Left hindlimb (tissue), 1 donor: ENCODE results near the gene B3GLCT.
"Not testable (repeated sequence)": the region's sequence is repeated elsewhere in the genome, so short reads cannot be mapped to it uniquely, and the experiment has no call there.

ENCODE experiments used
- DNase-seq: peaks from one replicate; pipeline ENCODE4 v3.0.0-alpha.2; 2018

Gene B3GLCT

GRCh38 chr13:31184981-31185645 is 14.7 kb upstream of the B3GLCT start:
- DNase-seq, result no peak

DNA sequence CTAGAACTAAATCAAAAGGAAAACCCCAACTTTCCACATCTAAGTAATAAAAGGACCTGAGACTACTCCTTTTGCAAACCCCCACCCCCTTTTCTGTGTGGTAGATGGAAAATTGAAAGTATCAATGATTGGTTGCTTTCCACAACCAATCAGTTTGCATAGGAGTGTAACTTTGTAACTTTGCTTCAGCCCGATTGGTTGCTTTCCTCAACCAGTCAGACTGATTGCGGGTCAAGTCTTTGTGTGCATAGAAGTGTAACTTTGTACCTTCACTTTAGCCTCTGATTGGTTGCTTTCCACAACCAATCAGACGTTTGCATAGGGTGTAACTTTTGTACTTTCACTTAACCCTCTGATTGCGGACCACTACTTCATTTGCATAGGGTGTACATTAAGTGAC is 8.0 kb upstream of the B3GLCT start:
- no peak for DNase-seq

GRCh38 chr13:31192306-31192705 is 7.5 kb upstream of the B3GLCT start:
- DNase-seq, result no peak

GRCh38 chr13:31195616-31196015 is 4.2 kb upstream of the B3GLCT start:
- no peak for DNase-seq

DNA sequence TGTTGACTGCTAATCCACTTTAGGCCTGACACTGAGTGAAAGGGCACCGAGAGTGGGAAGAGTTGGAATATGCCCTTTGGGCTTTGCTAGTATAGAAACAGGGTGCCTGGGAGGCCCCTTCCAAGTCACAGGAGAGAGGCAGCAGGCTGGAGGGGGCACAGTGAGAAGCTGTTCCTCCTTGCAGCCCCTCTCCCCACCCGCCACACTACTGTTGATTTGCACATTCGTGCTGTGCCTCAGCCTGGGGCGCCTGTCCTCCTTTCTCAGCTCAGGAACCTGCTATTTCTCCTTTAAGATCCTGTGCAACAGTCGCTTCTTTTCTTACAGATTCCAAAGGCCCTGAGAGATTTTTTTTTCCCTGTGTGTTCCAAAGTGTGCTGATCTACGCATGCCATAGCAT is 2.8 kb upstream of the B3GLCT start:
- DNase-seq, result no peak

GRCh38 chr13:31198519-31198918 is 1.3 kb upstream of the B3GLCT start:
- DNase-seq, result no peak

DNA sequence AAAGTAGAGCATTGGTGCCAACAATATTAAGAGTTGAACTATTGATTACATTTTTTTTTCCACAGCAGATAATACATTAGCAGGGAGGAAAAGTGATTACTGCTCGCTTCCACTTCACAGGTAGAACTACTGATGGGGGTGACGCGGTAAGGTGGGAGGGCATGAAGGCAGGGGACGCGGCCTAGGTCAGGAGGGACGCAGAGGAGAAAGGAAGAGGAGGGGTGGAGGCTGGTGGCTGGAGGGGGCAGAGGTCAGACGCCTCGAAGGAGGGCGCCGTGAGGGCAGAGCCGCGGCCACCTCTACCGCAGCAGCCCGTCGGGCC is 287 bp upstream of the B3GLCT start:
- DNase-seq, result no peak

- no peak for DNase-seq
Measured at GRCh38 chr13:31200637-31200971, 829 bp downstream of the B3GLCT start.

DNA sequence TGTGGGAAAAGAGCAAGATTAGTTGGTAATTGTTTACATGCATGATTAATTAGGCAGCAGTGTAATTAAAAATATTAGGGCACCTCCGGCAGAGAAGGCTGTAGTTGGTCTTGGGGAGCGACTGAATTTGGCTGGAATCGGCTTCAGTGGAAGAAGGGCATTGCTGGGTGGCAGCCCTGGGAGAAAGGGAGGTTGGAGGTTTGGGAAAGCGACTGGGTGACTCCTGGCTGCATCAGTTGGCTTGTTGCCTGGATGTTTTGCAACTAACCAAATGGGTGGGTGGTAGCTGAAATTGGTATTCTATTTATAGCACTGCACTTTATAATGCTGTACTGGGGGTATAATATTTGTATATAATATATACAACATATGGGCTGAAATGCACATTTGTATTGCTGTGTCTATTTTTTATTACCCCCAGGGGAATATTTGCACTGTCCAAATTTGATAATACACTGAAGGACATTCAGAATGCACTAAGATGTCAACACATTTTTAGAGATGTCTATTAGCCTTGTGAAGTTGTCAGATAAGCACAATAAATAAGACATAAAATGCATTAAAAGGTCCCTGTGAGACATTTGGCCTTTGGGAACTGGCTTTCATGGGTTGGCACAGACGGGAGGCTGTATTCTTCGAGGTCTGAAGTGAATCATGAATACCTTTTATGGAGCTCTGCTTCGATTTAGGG is 1.7 kb downstream of the B3GLCT start:
- no peak for DNase-seq

GRCh38 chr13:31204592-31204991 is 4.8 kb downstream of the B3GLCT start:
- DNase-seq, result no peak

- peak; percentile 53 for DNase-seq
Measured at GRCh38 chr13:31207661-31208552, 8.1 kb downstream of the B3GLCT start.

DNA sequence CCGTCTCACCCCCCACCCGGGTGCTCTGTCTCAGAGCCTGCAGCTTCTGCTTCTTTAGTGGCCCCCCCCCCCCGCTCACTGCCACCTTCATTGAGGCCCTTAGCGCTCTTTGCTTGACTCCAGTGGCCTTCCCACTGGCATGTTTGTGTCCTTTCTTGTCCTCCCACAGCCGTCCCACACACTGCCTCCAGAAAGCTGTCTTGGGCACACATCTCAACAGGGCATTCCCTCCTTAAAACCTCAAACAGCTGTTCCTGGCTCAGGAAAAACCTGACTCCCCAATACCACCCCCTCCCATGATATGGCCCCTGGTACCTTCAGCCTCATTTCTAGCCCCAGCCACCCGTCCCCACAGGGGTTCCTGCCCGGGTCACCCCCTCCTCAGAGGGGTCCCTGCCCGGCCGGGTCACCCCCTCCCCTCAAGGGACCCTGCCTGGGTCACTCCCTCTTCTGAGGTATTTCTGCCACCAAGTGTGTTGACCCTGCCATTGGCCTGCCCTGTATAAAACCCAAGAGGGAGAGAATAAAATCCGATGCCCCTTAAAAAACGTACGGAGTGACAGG is 8.9 kb downstream of the B3GLCT start:
- DNase-seq, result no peak

DNA sequence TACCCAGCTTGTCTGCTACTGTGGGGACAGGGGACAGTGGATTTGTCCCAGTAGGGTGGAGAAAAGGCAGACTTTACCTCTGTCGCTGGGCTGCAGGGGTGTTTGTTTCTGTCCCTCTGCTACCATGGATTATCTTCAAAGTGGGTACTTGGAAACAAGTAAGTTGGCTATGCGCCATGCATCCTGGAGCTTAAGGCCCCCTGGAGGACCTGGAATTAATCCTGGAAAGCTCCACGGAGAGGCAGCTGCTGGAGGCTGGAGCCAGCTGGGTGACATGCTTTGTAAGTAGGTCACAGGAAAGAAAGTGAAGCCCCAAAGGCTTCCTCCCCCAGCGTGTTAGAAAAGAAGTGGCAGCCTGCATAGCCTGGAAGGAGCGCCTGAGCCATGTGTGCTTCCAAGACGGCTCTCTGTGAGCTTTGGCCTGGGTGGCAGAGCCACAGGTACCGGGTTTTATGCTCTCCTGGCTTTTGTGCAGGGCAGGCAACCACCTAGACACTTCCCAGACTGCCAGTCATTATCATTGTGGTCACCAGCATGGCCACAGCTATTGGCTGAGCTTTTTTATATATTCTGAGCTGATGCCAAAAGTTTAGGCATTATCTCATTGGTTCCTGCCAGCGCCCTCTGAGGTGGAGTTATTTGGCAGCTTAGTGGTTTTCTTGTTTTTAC is 9.5 kb downstream of the B3GLCT start:
- DNase-seq, result peak; percentile 79

DNA sequence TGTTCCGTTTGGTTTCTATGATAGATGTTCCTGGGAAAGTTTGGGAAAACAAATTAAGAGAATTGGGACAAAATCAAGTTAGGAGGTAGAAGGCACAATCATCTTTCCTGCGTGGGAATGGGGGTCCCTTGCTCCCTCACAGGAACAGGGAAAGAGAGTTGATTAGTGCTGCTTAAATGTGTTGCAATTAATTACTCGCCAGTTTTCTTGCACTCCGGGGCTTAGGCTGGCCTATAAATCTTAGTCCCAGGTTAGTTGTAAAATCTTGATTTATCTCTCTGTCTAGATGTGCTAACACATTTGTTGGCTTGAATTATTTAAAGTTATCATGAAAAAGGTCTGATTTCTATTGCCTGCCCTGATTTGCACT is 10.1 kb downstream of the B3GLCT start:
- peak; percentile 50 for DNase-seq

- no peak for DNase-seq
Measured at GRCh38 chr13:31213651-31214289, 14.0 kb downstream of the B3GLCT start.

DNA sequence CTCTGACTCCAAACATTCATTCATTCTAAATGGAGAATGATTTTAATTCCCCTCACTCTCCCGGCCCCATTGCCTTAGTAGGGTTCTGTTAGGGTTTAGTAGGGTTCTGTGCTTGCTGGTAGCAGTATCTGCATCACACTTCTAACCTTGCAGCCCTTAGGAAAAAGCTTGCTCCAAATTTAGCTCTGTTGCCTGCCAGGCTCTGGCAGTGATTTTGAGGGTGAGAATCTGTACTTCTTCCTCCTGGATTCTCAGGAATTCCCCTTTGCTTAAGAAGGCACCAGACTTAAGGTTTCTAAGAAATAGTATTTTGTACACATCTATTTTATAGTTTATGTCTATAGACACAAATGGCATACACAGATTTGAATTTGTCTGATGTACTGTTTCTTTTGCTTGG is 14.7 kb downstream of the B3GLCT start:
- no peak for DNase-seq

- DNase-seq, result not testable (repeated sequence)
Measured at GRCh38 chr13:31216916-31217315, 17.1 kb downstream of the B3GLCT start.

- DNase-seq, result no peak
Measured at GRCh38 chr13:31219909-31220598, 20.3 kb downstream of the B3GLCT start.

- no peak for DNase-seq
Measured at GRCh38 chr13:31221057-31221456, 21.3 kb downstream of the B3GLCT start.

DNA sequence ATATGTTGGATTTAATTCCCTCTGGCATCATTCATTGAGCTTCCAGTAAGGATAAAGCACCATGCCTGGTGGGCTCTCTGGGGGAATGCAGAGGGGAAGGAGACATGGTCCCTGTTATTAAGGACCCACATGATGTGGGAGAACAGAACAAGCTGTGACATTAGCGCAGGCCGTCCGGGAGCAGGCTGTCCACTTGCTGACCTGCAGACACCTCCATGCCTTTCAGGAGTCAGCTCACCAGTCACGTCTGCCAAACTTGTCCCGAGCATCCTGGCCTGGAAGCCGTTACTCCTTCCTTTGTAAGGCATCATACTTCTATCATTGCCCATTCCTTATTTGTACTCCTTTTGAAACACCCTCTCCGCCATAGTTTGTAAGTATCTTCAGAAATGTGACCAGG is 23.4 kb downstream of the B3GLCT start:
- DNase-seq, result no peak

DNA sequence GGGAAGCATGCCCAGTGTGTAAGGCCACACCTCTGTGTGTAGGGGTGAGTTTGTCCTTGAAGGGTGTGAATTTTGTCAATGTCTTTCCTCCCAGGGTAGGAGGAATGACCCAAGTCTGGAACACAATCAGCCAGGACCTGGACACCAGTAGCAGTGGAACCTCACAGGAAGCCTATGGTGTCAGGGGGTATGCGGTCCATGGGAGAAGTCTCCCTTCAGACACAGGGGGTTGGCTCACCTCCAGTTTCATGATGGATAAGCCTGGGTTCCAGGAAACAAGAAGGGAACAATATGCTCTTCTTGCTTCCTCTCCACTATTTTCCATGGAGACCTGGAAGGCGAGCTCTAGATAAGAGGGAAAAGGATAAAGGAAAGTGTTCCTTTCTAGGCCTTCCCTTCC is 23.9 kb downstream of the B3GLCT start:
- DNase-seq, result no peak

DNA sequence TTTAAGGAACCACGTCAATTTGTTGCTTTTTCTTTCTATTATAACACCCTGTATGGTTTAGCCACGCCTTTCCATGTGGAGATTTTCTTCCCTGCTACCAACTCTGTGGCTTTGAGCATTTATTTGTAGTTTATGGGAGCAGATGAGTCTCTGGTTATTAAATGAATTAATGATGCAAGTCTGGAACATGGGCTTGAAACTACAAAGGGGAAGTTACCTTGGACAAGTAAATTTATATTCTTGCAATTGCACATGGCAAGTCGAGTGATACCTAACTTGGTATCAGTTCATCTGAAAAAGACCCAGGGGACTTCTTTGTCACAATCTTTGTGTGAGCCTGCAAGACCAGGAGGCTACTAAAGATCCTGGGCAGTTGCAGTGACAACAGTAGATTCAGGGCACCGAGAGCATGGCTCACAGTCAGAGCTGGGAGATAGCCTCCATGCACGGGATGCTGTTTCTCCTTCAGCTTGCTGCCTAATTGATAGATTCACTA is 24.4 kb downstream of the B3GLCT start:
- no peak for DNase-seq
